Endothelial cell (in vitro differentiated cells): ENCODE measurements around the gene PYCARD. TPM values are rescaled to one million over a fixed set of nuclear protein-coding genes. Genes with fewer than 3 reads are reported as not detected.

ENCODE experiments used
- DNase-seq: peaks from one replicate; pipeline ENCODE4 v3.0.0; 2021; ENCODE audit warnings: low spot score
- H3K27ac Mint-ChIP-seq: one replicate; pipeline ENCODE4 v1.8.0; 2021; ENCODE audit warnings: mixed read lengths, inconsistent platforms; ENCODE audit not compliant: unreplicated experiment
- H3K27me3 Mint-ChIP-seq: one replicate; pipeline ENCODE4 v1.8.0; 2021; ENCODE audit warnings: mild to moderate bottlenecking, moderate library complexity, mixed read lengths, inconsistent platforms; ENCODE audit not compliant: unreplicated experiment
- H3K36me3 Mint-ChIP-seq: one replicate; pipeline ENCODE4 v1.8.0; 2021; ENCODE audit warnings: mild to moderate bottlenecking, low read depth, mixed read lengths, inconsistent platforms; ENCODE audit not compliant: unreplicated experiment
- H3K4me1 Mint-ChIP-seq: one replicate; pipeline ENCODE4 v1.8.0; 2021; ENCODE audit warnings: mild to moderate bottlenecking, mixed read lengths, inconsistent platforms; ENCODE audit not compliant: unreplicated experiment
- H3K4me3 Mint-ChIP-seq: one replicate; pipeline ENCODE4 v1.8.0; 2021; ENCODE audit warnings: mild to moderate bottlenecking, mixed read lengths, inconsistent platforms; ENCODE audit not compliant: unreplicated experiment
- H3K9me3 Mint-ChIP-seq: one replicate; pipeline ENCODE4 v1.8.0; 2021; ENCODE audit warnings: mixed read lengths, inconsistent platforms; ENCODE audit not compliant: unreplicated experiment
- total RNA-seq: library from RNA; stranded (reverse); fragmentation: NEBNext Ultra II Directional; extraction: Animal tissue kit (Norgen Biotek cat#: 25700); gene quantifications from one replicate; pipeline ENCODE4 v1.2.1, GENCODE V29; 2021; ENCODE audit not compliant: unreplicated experiment
- TF ChIP-seq, protein P1 (sequence below): fragments of 200-600 bp; sonication (generic); IDR thresholded peaks from one replicate; pipeline ENCODE4 v1.5.0; 2021; ENCODE audit warnings: antibody characterized with exemption; ENCODE audit not compliant: unreplicated experiment

Gene PYCARD
- total RNA-seq, 1 donor from 2014 or later: 35.6 TPM

DNA sequence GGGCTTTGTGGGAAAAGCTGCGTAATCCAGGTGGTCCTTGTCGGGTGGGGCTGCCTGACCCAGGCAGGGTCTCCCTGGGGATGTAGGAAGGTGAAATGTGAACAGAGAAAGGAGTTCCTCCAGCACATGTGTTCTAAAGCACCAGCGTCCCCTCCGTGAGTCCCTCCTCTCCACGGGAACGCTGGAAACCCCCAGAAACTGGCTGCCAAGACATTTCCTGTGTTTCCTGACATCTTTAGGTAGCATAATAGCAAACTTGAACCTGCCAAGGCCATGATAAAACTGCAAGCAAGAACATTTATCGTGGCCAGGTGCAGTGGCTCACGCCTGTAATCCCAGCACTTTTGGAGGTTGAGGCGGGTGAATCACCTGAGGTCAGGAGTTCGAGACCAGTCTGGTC lies 26.9 kb upstream of the PYCARD start:
- no peak overlapping the region for H3K27ac Mint-ChIP-seq
- H3K27me3 Mint-ChIP-seq: peaks cover 10% of the 10 kb centered on the region
- no peaks in the 10 kb centered on the region for H3K9me3 Mint-ChIP-seq
- no peak overlapping the region for H3K4me3 Mint-ChIP-seq
- H3K4me1 Mint-ChIP-seq: peaks cover 3% of the 10 kb centered on the region
- no peak for DNase-seq
- TF ChIP-seq, protein P1, sequence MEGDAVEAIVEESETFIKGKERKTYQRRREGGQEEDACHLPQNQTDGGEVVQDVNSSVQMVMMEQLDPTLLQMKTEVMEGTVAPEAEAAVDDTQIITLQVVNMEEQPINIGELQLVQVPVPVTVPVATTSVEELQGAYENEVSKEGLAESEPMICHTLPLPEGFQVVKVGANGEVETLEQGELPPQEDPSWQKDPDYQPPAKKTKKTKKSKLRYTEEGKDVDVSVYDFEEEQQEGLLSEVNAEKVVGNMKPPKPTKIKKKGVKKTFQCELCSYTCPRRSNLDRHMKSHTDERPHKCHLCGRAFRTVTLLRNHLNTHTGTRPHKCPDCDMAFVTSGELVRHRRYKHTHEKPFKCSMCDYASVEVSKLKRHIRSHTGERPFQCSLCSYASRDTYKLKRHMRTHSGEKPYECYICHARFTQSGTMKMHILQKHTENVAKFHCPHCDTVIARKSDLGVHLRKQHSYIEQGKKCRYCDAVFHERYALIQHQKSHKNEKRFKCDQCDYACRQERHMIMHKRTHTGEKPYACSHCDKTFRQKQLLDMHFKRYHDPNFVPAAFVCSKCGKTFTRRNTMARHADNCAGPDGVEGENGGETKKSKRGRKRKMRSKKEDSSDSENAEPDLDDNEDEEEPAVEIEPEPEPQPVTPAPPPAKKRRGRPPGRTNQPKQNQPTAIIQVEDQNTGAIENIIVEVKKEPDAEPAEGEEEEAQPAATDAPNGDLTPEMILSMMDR: no peak
- peaks cover 4% of the 10 kb centered on the region for H3K36me3 Mint-ChIP-seq

- Mint-ChIP-seq H3K27me3 (peaks cover 5% of the 10 kb centered on the region), H3K27ac (no peak overlapping the region), H3K4me1 (peaks cover 3% of the 10 kb centered on the region), H3K36me3 (peaks cover 4% of the 10 kb centered on the region), H3K9me3 (no peaks in the 10 kb centered on the region), H3K4me3 (no peak overlapping the region)
- DNase-seq: no peak
- TF ChIP-seq, protein P1: no peak
These were observed 25.6 kb upstream of the PYCARD start for GRCh38 chr16:31228206-31228605.

GRCh38 chr16:31225193-31225592 lies 22.6 kb upstream of the PYCARD start:
- Mint-ChIP-seq H3K27ac (no peak overlapping the region), H3K4me1 (peaks cover 3% of the 10 kb centered on the region), H3K27me3 (peaks cover 8% of the 10 kb centered on the region), H3K4me3 (no peak overlapping the region), H3K9me3 (no peaks in the 10 kb centered on the region), H3K36me3 (peaks cover 4% of the 10 kb centered on the region)
- TF ChIP-seq, protein P1: no peak
- no peak for DNase-seq

- no peak overlapping the region for H3K27ac Mint-ChIP-seq
- H3K4me3 Mint-ChIP-seq: no peak overlapping the region
- no peaks in the 10 kb centered on the region for H3K9me3 Mint-ChIP-seq
- no peak for DNase-seq
- peaks cover 8% of the 10 kb centered on the region for H3K27me3 Mint-ChIP-seq
- peaks cover 3% of the 10 kb centered on the region for H3K4me1 Mint-ChIP-seq
- TF ChIP-seq, protein P1: no peak
- H3K36me3 Mint-ChIP-seq: no peaks in the 10 kb centered on the region
These were observed 21.8 kb upstream of the PYCARD start for GRCh38 chr16:31224092-31224955.

DNA sequence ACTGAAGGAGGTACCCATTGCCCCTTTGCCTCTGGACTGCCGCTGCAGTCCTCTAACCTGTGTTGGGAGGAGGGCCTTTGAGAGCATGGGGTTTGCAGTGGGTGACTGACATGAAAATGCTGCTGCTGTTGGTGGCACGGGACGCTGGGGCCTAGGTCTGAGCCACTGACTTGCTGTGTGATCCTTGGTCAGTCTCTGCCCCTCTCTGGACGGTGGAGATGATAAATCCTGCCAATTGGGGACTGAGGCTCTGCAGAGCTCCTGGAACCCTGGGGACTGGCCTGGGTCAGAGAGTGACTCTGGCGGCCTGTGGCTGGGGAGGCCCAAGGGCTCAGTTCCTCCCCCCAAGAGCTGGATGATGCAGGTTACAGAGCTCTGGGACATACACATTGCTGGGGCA lies 20.5 kb upstream of the PYCARD start:
- no peaks in the 10 kb centered on the region for H3K9me3 Mint-ChIP-seq
- no peaks in the 10 kb centered on the region for H3K36me3 Mint-ChIP-seq
- no peak overlapping the region for H3K4me3 Mint-ChIP-seq
- H3K4me1 Mint-ChIP-seq: no peaks in the 10 kb centered on the region
- H3K27me3 Mint-ChIP-seq: peaks cover 10% of the 10 kb centered on the region
- TF ChIP-seq, protein P1: no peak
- H3K27ac Mint-ChIP-seq: no peak overlapping the region
- DNase-seq: no peak
